ENCODE results near the gene TNFRSF1B. TPM values are rescaled to one million over a fixed set of nuclear protein-coding genes. Genes with fewer than 3 reads are reported as not detected.

The TNFRSF1B gene
- total RNA-seq, 1 donor from 2014 or later = 98.6 TPM

DNA sequence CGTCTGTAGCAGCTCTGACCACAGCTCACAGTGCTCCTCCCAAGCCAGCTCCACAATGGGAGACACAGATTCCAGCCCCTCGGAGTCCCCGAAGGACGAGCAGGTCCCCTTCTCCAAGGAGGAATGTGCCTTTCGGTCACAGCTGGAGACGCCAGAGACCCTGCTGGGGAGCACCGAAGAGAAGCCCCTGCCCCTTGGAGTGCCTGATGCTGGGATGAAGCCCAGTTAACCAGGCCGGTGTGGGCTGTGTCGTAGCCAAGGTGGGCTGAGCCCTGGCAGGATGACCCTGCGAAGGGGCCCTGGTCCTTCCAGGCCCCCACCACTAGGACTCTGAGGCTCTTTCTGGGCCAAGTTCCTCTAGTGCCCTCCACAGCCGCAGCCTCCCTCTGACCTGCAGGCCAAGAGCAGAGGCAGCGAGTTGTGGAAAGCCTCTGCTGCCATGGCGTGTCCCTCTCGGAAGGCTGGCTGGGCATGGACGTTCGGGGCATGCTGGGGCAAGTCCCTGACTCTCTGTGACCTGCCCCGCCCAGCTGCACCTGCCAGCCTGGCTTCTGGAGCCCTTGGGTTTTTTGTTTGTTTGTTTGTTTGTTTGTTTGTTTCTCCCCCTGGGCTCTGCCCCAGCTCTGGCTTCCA, 40.1 kb downstream of the TNFRSF1B start:
- ATAC-seq (ENCODE audit: low read depth) = no peak
- Mint-ChIP-seq H3K27me3 (no peaks in the 10 kb centered on the region), H3K9me3 (no peaks in the 10 kb centered on the region), H3K4me3 (no peak overlapping the region), H3K4me1 (peaks cover 76% of the 10 kb centered on the region), H3K27ac (peak overlapping the region; percentile 65), H3K36me3 (ENCODE audit: low read depth) (peaks cover 58% of the 10 kb centered on the region)
- no peak for DNase-seq
- TF ChIP-seq, protein P1, sequence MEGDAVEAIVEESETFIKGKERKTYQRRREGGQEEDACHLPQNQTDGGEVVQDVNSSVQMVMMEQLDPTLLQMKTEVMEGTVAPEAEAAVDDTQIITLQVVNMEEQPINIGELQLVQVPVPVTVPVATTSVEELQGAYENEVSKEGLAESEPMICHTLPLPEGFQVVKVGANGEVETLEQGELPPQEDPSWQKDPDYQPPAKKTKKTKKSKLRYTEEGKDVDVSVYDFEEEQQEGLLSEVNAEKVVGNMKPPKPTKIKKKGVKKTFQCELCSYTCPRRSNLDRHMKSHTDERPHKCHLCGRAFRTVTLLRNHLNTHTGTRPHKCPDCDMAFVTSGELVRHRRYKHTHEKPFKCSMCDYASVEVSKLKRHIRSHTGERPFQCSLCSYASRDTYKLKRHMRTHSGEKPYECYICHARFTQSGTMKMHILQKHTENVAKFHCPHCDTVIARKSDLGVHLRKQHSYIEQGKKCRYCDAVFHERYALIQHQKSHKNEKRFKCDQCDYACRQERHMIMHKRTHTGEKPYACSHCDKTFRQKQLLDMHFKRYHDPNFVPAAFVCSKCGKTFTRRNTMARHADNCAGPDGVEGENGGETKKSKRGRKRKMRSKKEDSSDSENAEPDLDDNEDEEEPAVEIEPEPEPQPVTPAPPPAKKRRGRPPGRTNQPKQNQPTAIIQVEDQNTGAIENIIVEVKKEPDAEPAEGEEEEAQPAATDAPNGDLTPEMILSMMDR (IDR thresholded peaks at IDR 0.05) = no peak
- CTCF ChIA-PET = interaction anchor here (1.0 to 9.9 kb wide), 4 partner anchors 9 to 88 kb away, joined by 3 to 261 read pairs (median 4); no protein-coding TSS in a partner anchor
- POLR2A ChIA-PET = interaction anchor here (0.6 to 8.8 kb wide), 3 partner anchors 10 to 81 kb away, joined by 3 to 103 read pairs (median 3); no protein-coding TSS in a partner anchor
- intact Hi-C loops (cut with micrococcal nuclease) = no loop called here

DNA sequence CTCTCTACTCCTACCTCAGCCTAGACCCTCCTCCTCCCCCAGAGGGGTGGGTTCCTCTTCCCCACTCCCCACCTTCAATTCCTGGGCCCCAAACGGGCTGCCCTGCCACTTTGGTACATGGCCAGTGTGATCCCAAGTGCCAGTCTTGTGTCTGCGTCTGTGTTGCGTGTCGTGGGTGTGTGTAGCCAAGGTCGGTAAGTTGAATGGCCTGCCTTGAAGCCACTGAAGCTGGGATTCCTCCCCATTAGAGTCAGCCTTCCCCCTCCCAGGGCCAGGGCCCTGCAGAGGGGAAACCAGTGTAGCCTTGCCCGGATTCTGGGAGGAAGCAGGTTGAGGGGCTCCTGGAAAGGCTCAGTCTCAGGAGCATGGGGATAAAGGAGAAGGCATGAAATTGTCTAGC, 41.5 kb downstream of the TNFRSF1B start:
- CTCF ChIA-PET = interaction anchor here (0.5 to 9.9 kb wide), 5 partner anchors 78 to 293 kb away, joined by 3 to 261 read pairs (median 3); no protein-coding TSS in a partner anchor
- peaks cover 47% of the 10 kb centered on the region for H3K36me3 Mint-ChIP-seq (ENCODE audit: low read depth)

DNA sequence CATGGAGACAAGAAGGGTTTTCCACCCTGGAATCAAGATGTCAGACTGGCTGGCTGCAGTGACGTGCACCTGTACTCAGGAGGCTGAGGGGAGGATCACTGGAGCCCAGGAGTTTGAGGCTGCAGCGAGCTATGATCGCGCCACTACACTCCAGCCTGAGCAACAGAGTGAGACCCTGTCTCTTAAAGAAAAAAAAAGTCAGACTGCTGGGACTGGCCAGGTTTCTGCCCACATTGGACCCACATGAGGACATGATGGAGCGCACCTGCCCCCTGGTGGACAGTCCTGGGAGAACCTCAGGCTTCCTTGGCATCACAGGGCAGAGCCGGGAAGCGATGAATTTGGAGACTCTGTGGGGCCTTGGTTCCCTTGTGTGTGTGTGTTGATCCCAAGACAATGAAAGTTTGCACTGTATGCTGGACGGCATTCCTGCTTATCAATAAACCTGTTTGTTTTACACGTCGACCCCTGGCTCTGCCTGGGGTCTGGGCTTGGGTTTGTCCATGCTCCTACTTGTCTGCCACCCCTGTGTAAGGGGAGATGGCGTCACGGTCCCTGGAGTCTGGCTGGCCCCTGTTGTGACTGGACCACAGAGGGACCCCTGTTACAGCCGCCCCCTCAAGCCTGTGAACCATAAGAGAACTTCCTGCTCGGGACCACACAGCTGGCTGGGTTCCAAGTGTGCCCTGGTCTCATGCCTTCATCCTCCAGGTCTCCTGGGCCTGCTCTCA, 42.1 kb downstream of the TNFRSF1B start:
- Mint-ChIP-seq H3K36me3 (ENCODE audit: low read depth) (peaks cover 40% of the 10 kb centered on the region), H3K27me3 (no peaks in the 10 kb centered on the region), H3K9me3 (no peaks in the 10 kb centered on the region), H3K27ac (peak overlapping the region; percentile 86), H3K4me1 (peaks cover 64% of the 10 kb centered on the region), H3K4me3 (peak overlapping the region; percentile 52)
- TF ChIP-seq, protein P1 (IDR thresholded peaks at IDR 0.05) = peak; percentile 76
- CTCF ChIA-PET = interaction anchor here (0.5 to 9.9 kb wide), 15 partner anchors 9 to 294 kb away, joined by 3 to 261 read pairs (median 3); no protein-coding TSS in a partner anchor
- POLR2A ChIA-PET = interaction anchor here (1.0 to 8.8 kb wide), 9 partner anchors 10 to 300 kb away, joined by 3 to 103 read pairs (median 13); partner anchors contain the start of genes TNFRSF1B and VPS13D
- intact Hi-C loops (cut with micrococcal nuclease) = loop anchor here (1.0 to 2.0 kb wide), 4 partner anchors 24 to 84 kb away; partner anchors contain the start of gene TNFRSF1B
- DNase-seq = peak; percentile 81
- ATAC-seq (ENCODE audit: low read depth) = peak; percentile 71

More for the DNA sequence above, 41.5 kb downstream of the TNFRSF1B start:
- intact Hi-C loops (cut with micrococcal nuclease) = loop anchor here (2.0 kb wide), 3 partner anchors 23 to 55 kb away; partner anchors contain the start of gene TNFRSF1B
- TF ChIP-seq, protein P1 (IDR thresholded peaks at IDR 0.05) = no peak
- H3K4me3 Mint-ChIP-seq = no peak overlapping the region
- POLR2A ChIA-PET = interaction anchor here (1.0 to 8.8 kb wide), 6 partner anchors 10 to 83 kb away, joined by 3 to 103 read pairs (median 9); partner anchors contain the start of gene TNFRSF1B
- H3K27ac Mint-ChIP-seq = peak overlapping the region; percentile 86
- no peaks in the 10 kb centered on the region for H3K9me3 Mint-ChIP-seq
- no peak for ATAC-seq (ENCODE audit: low read depth)
- peaks cover 70% of the 10 kb centered on the region for H3K4me1 Mint-ChIP-seq
- no peak for DNase-seq
- no peaks in the 10 kb centered on the region for H3K27me3 Mint-ChIP-seq

DNA sequence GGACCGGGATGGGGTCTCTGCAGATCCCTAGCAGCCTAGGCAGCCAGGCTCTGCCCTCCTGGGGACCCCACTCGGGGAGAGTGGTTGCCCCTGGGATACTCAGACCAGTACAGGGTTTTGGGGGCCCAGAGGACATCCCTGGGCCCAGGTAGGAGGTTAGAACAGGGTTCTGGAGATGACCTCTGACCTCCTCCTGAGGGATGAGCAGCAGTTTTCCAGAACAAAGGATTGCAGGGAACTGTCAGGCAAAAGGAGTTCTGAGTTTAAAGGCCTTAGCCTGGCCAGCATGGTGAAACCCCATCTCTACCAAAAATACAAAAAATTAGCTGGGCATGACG, 42.7 kb downstream of the TNFRSF1B start:
- peaks cover 36% of the 10 kb centered on the region for H3K36me3 Mint-ChIP-seq (ENCODE audit: low read depth)
- H3K4me1 Mint-ChIP-seq = peaks cover 59% of the 10 kb centered on the region
- no peak for ATAC-seq (ENCODE audit: low read depth)
- no peak for DNase-seq
- H3K4me3 Mint-ChIP-seq = no peak overlapping the region
- no peaks in the 10 kb centered on the region for H3K27me3 Mint-ChIP-seq
- intact Hi-C loops (cut with micrococcal nuclease) = loop anchor here (1.0 to 2.0 kb wide), 4 partner anchors 25 to 84 kb away; partner anchors contain the start of gene TNFRSF1B
- TF ChIP-seq, protein P1 (IDR thresholded peaks at IDR 0.05) = no peak
- no peaks in the 10 kb centered on the region for H3K9me3 Mint-ChIP-seq
- ChIA-PET CTCF (interaction anchor here (0.6 to 9.9 kb wide), 13 partner anchors 9 to 90 kb away, joined by 3 to 261 read pairs (median 4); no protein-coding TSS in a partner anchor), POLR2A (interaction anchor here (0.6 to 8.8 kb wide), 11 partner anchors 9 to 300 kb away, joined by 3 to 103 read pairs (median 13); partner anchors contain the start of gene VPS13D)
- H3K27ac Mint-ChIP-seq = peak overlapping the region; percentile 86
